Measurements from ENCODE around the gene GRID2.

GRID2 gene

GRCh38 chr4:93475730-93476129 lies 1172.0 kb downstream of the GRID2 start:
- TF ChIP-seq, protein P1, sequence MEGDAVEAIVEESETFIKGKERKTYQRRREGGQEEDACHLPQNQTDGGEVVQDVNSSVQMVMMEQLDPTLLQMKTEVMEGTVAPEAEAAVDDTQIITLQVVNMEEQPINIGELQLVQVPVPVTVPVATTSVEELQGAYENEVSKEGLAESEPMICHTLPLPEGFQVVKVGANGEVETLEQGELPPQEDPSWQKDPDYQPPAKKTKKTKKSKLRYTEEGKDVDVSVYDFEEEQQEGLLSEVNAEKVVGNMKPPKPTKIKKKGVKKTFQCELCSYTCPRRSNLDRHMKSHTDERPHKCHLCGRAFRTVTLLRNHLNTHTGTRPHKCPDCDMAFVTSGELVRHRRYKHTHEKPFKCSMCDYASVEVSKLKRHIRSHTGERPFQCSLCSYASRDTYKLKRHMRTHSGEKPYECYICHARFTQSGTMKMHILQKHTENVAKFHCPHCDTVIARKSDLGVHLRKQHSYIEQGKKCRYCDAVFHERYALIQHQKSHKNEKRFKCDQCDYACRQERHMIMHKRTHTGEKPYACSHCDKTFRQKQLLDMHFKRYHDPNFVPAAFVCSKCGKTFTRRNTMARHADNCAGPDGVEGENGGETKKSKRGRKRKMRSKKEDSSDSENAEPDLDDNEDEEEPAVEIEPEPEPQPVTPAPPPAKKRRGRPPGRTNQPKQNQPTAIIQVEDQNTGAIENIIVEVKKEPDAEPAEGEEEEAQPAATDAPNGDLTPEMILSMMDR (IDR thresholded peaks at IDR 0.05), result no peak

DNA sequence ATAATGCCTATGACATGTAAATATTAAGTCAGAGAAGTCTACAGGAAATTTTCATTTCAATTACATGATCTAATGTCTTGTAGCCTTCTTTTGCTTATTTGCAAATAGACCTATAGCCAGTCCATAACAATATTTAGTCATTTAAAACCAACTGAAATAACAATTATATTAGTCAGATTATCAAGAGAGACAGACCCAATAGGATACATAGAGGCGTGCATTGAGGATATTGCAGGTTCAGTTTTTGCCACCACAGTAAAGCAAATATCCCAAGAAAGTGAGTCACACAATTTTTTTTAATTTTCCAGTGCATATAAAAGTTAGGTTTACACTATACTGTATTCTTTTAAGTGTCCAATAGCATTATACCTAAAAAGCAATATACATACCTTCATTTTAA lies 1175.0 kb downstream of the GRID2 start:
- TF ChIP-seq, protein P1 (IDR thresholded peaks at IDR 0.05), result no peak

- TF ChIP-seq, protein P1 (IDR thresholded peaks at IDR 0.05), result no peak
These were observed 1176.7 kb downstream of the GRID2 start for GRCh38 chr4:93480452-93480851.

DNA sequence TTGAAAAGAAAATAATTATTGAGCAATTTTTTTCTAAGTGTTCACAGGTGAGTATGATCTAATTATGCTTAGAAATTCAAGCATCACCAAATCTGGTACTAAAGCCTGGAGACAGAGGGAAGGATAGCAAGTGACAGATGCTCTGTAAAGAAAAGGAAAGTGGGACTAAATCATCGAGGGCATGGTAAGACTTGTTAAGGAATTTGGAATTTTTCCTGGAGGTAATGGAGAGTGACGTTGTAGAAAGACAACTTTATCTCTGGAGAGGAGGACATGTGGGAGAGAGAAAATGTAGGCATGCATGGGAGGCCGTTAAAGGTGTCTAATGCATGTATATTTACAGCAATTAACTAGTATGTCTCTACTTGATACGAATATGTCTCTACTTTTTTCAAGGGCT lies 1191.6 kb downstream of the GRID2 start:
- TF ChIP-seq, protein P1 (IDR thresholded peaks at IDR 0.05), result no peak

GRCh38 chr4:93501244-93501643 lies 1197.5 kb downstream of the GRID2 start:
- TF ChIP-seq, protein P1 (IDR thresholded peaks at IDR 0.05), result no peak

DNA sequence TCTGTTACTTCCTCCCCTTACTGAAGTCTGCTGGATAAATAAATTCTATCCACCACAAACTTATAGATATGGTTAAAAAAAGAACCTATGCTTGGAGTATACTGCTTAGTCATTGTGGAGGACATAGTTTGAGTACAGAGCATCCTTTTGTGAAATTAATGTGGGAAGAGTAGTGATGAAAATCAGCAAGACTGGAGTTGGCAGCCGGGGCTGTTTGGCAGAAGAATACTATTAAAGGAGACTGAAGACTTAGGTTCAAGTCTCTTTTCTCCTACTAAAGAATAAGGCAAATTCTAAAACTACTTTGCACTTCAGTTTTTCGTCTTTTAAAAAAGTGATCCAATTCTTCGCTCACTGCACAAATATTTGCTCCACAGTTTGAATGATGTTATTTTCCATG lies 1198.2 kb downstream of the GRID2 start:
- TF ChIP-seq, protein P1 (IDR thresholded peaks at IDR 0.05), result no peak

GRCh38 chr4:93502991-93503390 lies 1199.2 kb downstream of the GRID2 start:
- TF ChIP-seq, protein P1 (IDR thresholded peaks at IDR 0.05), result no peak

GRCh38 chr4:93513851-93514250 lies 1210.1 kb downstream of the GRID2 start:
- TF ChIP-seq, protein P1 (IDR thresholded peaks at IDR 0.05), result no peak

Data from LNCAP (cell line).